Right atrium auricular region (tissue), 2 donors: ENCODE data around the gene HOXD3. TPM values are rescaled to one million over a fixed set of nuclear protein-coding genes. Genes with fewer than 3 reads are reported as not detected.
A peak's percentile ranks its signal among the peaks of the same experiment; 100 is the strongest.

Experiments used
- DNase-seq: peaks from one replicate; pipeline ENCODE4 v3.0.0-alpha.2; 2019; ENCODE audit warnings: low spot score
- H3K27ac ChIP-seq, 2 donors: fragments of 200-600 bp; sonication (generic); 1 replicate in 1 of 2; 2 replicates in 1 of 2; pipeline ENCODE4 v1.5.1; 2016 to 2019
- H3K27me3 ChIP-seq, 2 donors: fragments of 200-600 bp; sonication (generic); one replicate each; pipeline versions ENCODE4 v1.5.1 to v1.6.0; 2017 to 2019
- H3K36me3 ChIP-seq: fragments of 200-600 bp; sonication (generic); one replicate; pipeline ENCODE4 v1.5.1; 2016
- H3K4me1 ChIP-seq, 2 donors: fragments of 200-600 bp; sonication (generic); one replicate each; pipeline versions ENCODE4 v1.5.1 to v1.6.0; 2017 to 2019
- H3K4me3 ChIP-seq, 2 donors: fragments of 200-600 bp; sonication (generic); 1 replicate in 1 of 2; 2 replicates in 1 of 2; pipeline ENCODE4 v1.5.1; 2017 to 2019; ENCODE audit warnings: mild to moderate bottlenecking in 1 of 2, moderate library complexity in 1 of 2
- H3K9me3 ChIP-seq, 2 donors: fragments of 200-600 bp; sonication (generic); one replicate each; pipeline ENCODE4 v1.5.1; 2019
- CTCF ChIP-seq, 2 donors: fragments of 200-600 bp; sonication (generic); IDR thresholded peaks; one replicate each; pipeline ENCODE4 v1.5.1; 2019; ENCODE audit warnings: antibody characterized with exemption in 2 of 2
- total RNA-seq, 2 donors: library from RNA; depleted of rRNA; stranded (reverse); fragments of >200 nt; gene quantifications; one replicate each; pipeline ENCODE4 v1.1.0, GENCODE V29; 2016

The HOXD3 gene
- not detected for total RNA-seq

- Histone ChIP-seq H3K36me3 (no peaks in the 10 kb centered on the region), H3K27ac (no peak within 1 kb of the TSS), H3K4me1 (peaks cover 0 to 47% of the 10 kb centered on the region in 2 donors), H3K4me3 (peak within 1 kb of the TSS in 1 of 2 donors; percentile 7), H3K9me3 (no peaks in the 10 kb centered on the region), H3K27me3 (peaks cover 48 to 65% of the 10 kb centered on the region in 2 donors)
- no peak for TF ChIP-seq CTCF (IDR thresholded peaks at IDR 0.05)
- no peak for DNase-seq
Measured at GRCh38 chr2:176156807-176157498, at the start of gene HOXD3. TSS of gene HOXD3 (plus strand) at chr2:176157307. CDS start at chr2:176169115, 11,808 bp downstream.

- Histone ChIP-seq H3K4me1 (peaks cover 0 to 39% of the 10 kb centered on the region in 2 donors), H3K27me3 (peaks cover 73 to 90% of the 10 kb centered on the region in 2 donors), H3K36me3 (no peaks in the 10 kb centered on the region), H3K9me3 (no peaks in the 10 kb centered on the region), H3K27ac (no peak overlapping the region), H3K4me3 (no peak overlapping the region)
- no peak for DNase-seq
- no peak for TF ChIP-seq CTCF (IDR thresholded peaks at IDR 0.05)
Measured at GRCh38 chr2:176107731-176108181, 49.4 kb upstream of the HOXD3 start.

- Histone ChIP-seq H3K36me3 (no peaks in the 10 kb centered on the region), H3K4me3 (no peak overlapping the region), H3K27me3 (peaks cover 71 to 92% of the 10 kb centered on the region in 2 donors), H3K4me1 (peaks cover 0 to 32% of the 10 kb centered on the region in 2 donors), H3K9me3 (no peaks in the 10 kb centered on the region), H3K27ac (no peak overlapping the region)
- no peak for DNase-seq
- no peak for TF ChIP-seq CTCF (IDR thresholded peaks at IDR 0.05)
Measured at GRCh38 chr2:176109192-176109901, 47.8 kb upstream of the HOXD3 start.

- Histone ChIP-seq H3K4me1 (peaks cover 0 to 26% of the 10 kb centered on the region in 2 donors), H3K36me3 (no peaks in the 10 kb centered on the region), H3K27ac (no peak overlapping the region), H3K27me3 (peaks cover 73 to 92% of the 10 kb centered on the region in 2 donors), H3K4me3 (no peak overlapping the region), H3K9me3 (no peaks in the 10 kb centered on the region)
- no peak for TF ChIP-seq CTCF (IDR thresholded peaks at IDR 0.05)
- no peak for DNase-seq
Measured at GRCh38 chr2:176109946-176110345, 47.2 kb upstream of the HOXD3 start.

GRCh38 chr2:176110415-176111308 lies 46.4 kb upstream of the HOXD3 start:
- Histone ChIP-seq H3K27ac (no peak overlapping the region), H3K36me3 (no peaks in the 10 kb centered on the region), H3K4me1 (peaks cover 0 to 25% of the 10 kb centered on the region in 2 donors), H3K27me3 (peaks cover 74 to 89% of the 10 kb centered on the region in 2 donors), H3K4me3 (no peak overlapping the region), H3K9me3 (no peaks in the 10 kb centered on the region)
- DNase-seq, result no peak
- no peak for TF ChIP-seq CTCF (IDR thresholded peaks at IDR 0.05)
